Naive B cell (primary cell): ENCODE measurements around the gene HOXA13. TPM values are rescaled to one million over a fixed set of nuclear protein-coding genes. Genes with fewer than 3 reads are reported as not detected.

Experiments used
- ATAC-seq, 2 donors: fragments of 150-1000 bp; cut with Tn5 transposase; 2 replicates each; pipeline ENCODE4 v1.10.0; 2021; ENCODE audit warnings: low read depth in 2 of 2, mild to moderate bottlenecking in 2 of 2, moderate library complexity in 2 of 2
- DNase-seq: peaks from one replicate; pipeline ENCODE4 v3.0.0; 2022
- H3K27ac Mint-ChIP-seq, 6 donors: one replicate each; pipeline ENCODE4 v1.8.0; 2020 to 2022; ENCODE audit warnings: mild to moderate bottlenecking in 6 of 6, mixed read lengths in 6 of 6, moderate library complexity in 5 of 6, inconsistent platforms in 2 of 6
- H3K27me3 Mint-ChIP-seq, 3 donors: one replicate each; pipeline ENCODE4 v1.8.0; 2021 to 2022; ENCODE audit warnings: mixed read lengths in 3 of 3, mild to moderate bottlenecking in 1 of 3
- H3K36me3 Mint-ChIP-seq, 2 donors: one replicate each; pipeline ENCODE4 v1.8.0; 2020 to 2022; ENCODE audit warnings: mixed read lengths in 2 of 2, inconsistent platforms in 1 of 2, mild to moderate bottlenecking in 1 of 2
- H3K4me1 Mint-ChIP-seq, 3 donors: one replicate each; pipeline ENCODE4 v1.8.0; 2020 to 2022; ENCODE audit warnings: mixed read lengths in 3 of 3, inconsistent platforms in 1 of 3, mild to moderate bottlenecking in 1 of 3, moderate library complexity in 1 of 3
- H3K4me3 Mint-ChIP-seq, 8 donors: one replicate each; pipeline ENCODE4 v1.8.0; 2020 to 2022; ENCODE audit warnings: mild to moderate bottlenecking in 8 of 8, mixed read lengths in 8 of 8, moderate library complexity in 8 of 8, inconsistent platforms in 2 of 8
- H3K9me3 Mint-ChIP-seq, 7 donors: one replicate each; pipeline ENCODE4 v1.8.0; 2020 to 2022; ENCODE audit warnings: mixed read lengths in 7 of 7, mild to moderate bottlenecking in 5 of 7, inconsistent platforms in 2 of 7, moderate library complexity in 1 of 7
- polyA plus RNA-seq, 6 donors: library from polyadenylated mRNA; unstranded; fragments of 300-500 nt; fragmentation: Illumina TruSeq; gene quantifications; one replicate each; pipeline ENCODE4 v1.2.3, GENCODE V29; 2021; ENCODE audit warnings: low read depth in 6 of 6

Gene HOXA13
- polyA plus RNA-seq, 6 donors from 2014 or later = not detected

- peak overlapping the region; percentile 62 to 89 (median 81) for H3K4me3 Mint-ChIP-seq
- peak overlapping the region in 4 of 6 donors; percentile 84 to 97 (median 94) for H3K27ac Mint-ChIP-seq
- peaks cover 36 to 54% (median 49%) of the 10 kb centered on the region in 3 donors for H3K4me1 Mint-ChIP-seq
- DNase-seq = no peak
- H3K36me3 Mint-ChIP-seq = peaks cover 0 to 8% of the 10 kb centered on the region in 2 donors
- H3K9me3 Mint-ChIP-seq = peaks cover 0 to 26% (median 5%) of the 10 kb centered on the region in 7 donors
- peaks cover 69 to 83% (median 83%) of the 10 kb centered on the region in 3 donors for H3K27me3 Mint-ChIP-seq
- no peak for ATAC-seq
Observed at GRCh38 chr7:27184337-27185012, 15.4 kb downstream of the HOXA13 start.

- peak overlapping the region in 4 of 6 donors; percentile 72 to 93 (median 84) for H3K27ac Mint-ChIP-seq
- H3K36me3 Mint-ChIP-seq = peaks cover 0 to 8% of the 10 kb centered on the region in 2 donors
- H3K27me3 Mint-ChIP-seq = peaks cover 73 to 83% (median 81%) of the 10 kb centered on the region in 3 donors
- ATAC-seq (no peak), DNase-seq (no peak)
- H3K4me1 Mint-ChIP-seq = peaks cover 35 to 53% (median 42%) of the 10 kb centered on the region in 3 donors
- peak overlapping the region; percentile 42 to 85 (median 72) for H3K4me3 Mint-ChIP-seq
- H3K9me3 Mint-ChIP-seq = peaks cover 0 to 31% (median 8%) of the 10 kb centered on the region in 7 donors
Observed at GRCh38 chr7:27183682-27184336, 16.1 kb downstream of the HOXA13 start.

- peak overlapping the region in 4 of 6 donors; percentile 65 to 93 (median 78) for H3K27ac Mint-ChIP-seq
- H3K9me3 Mint-ChIP-seq = peaks cover 0 to 24% (median 8%) of the 10 kb centered on the region in 7 donors
- peaks cover 27 to 46% (median 35%) of the 10 kb centered on the region in 3 donors for H3K4me1 Mint-ChIP-seq
- peaks cover 72 to 83% (median 77%) of the 10 kb centered on the region in 3 donors for H3K27me3 Mint-ChIP-seq
- ATAC-seq = no peak
- no peak for DNase-seq
- peak overlapping the region in 6 of 8 donors; percentile 6 to 85 (median 68) for H3K4me3 Mint-ChIP-seq
- H3K36me3 Mint-ChIP-seq = peaks cover 0 to 8% of the 10 kb centered on the region in 2 donors
Observed at GRCh38 chr7:27182861-27183681, 16.8 kb downstream of the HOXA13 start.

GRCh38 chr7:27182285-27182841, 17.5 kb downstream of the HOXA13 start:
- H3K4me1 Mint-ChIP-seq = peaks cover 24 to 40% (median 29%) of the 10 kb centered on the region in 3 donors
- H3K4me3 Mint-ChIP-seq = peak overlapping the region in 4 of 8 donors; percentile 6 to 56 (median 26)
- peak overlapping the region in 2 of 6 donors; percentile 65 to 86 for H3K27ac Mint-ChIP-seq
- H3K27me3 Mint-ChIP-seq = peaks cover 73 to 83% (median 77%) of the 10 kb centered on the region in 3 donors
- peaks cover 0 to 8% of the 10 kb centered on the region in 2 donors for H3K36me3 Mint-ChIP-seq
- DNase-seq (no peak), ATAC-seq (no peak)
- peaks cover 0 to 24% (median 8%) of the 10 kb centered on the region in 7 donors for H3K9me3 Mint-ChIP-seq

GRCh38 chr7:27181795-27182275, 18.1 kb downstream of the HOXA13 start:
- DNase-seq = no peak
- ATAC-seq = no peak
- Mint-ChIP-seq H3K4me3 (peak overlapping the region in 1 of 8 donors; percentile 18), H3K27me3 (peaks cover 73 to 84% (median 75%) of the 10 kb centered on the region in 3 donors), H3K36me3 (peaks cover 0 to 8% of the 10 kb centered on the region in 2 donors), H3K27ac (no peak overlapping the region), H3K9me3 (peaks cover 0 to 19% (median 8%) of the 10 kb centered on the region in 7 donors), H3K4me1 (peaks cover 24 to 36% (median 29%) of the 10 kb centered on the region in 3 donors)

- Mint-ChIP-seq H3K27me3 (peaks cover 72 to 85% (median 76%) of the 10 kb centered on the region in 3 donors), H3K4me3 (peak overlapping the region in 2 of 8 donors; percentile 18 to 29)
Observed at GRCh38 chr7:27180431-27181420, 19.2 kb downstream of the HOXA13 start.

GRCh38 chr7:27179503-27180430, 20.1 kb downstream of the HOXA13 start:
- peak; percentile 56 to 75 for ATAC-seq
- H3K4me3 Mint-ChIP-seq = peak overlapping the region in 5 of 8 donors; percentile 4 to 64 (median 48)
- no peaks in the 10 kb centered on the region for H3K36me3 Mint-ChIP-seq
- H3K4me1 Mint-ChIP-seq = peaks cover 12 to 24% (median 15%) of the 10 kb centered on the region in 3 donors
- peak overlapping the region in 2 of 6 donors; percentile 62 to 90 for H3K27ac Mint-ChIP-seq
- peaks cover 72 to 85% (median 74%) of the 10 kb centered on the region in 3 donors for H3K27me3 Mint-ChIP-seq
- DNase-seq = no peak
- H3K9me3 Mint-ChIP-seq = peaks cover 0 to 11% (median 2%) of the 10 kb centered on the region in 7 donors

More at GRCh38 chr7:27180431-27181420, 19.2 kb downstream of the HOXA13 start:
- H3K27ac Mint-ChIP-seq = peak overlapping the region in 2 of 6 donors; percentile 58 to 90
- ATAC-seq = no peak
- H3K36me3 Mint-ChIP-seq = peaks cover 0 to 2% of the 10 kb centered on the region in 2 donors
- H3K4me1 Mint-ChIP-seq = peaks cover 16 to 31% (median 23%) of the 10 kb centered on the region in 3 donors
- DNase-seq = no peak
- peaks cover 0 to 12% (median 6%) of the 10 kb centered on the region in 7 donors for H3K9me3 Mint-ChIP-seq

GRCh38 chr7:27179030-27179429, 20.9 kb downstream of the HOXA13 start:
- Mint-ChIP-seq H3K36me3 (no peaks in the 10 kb centered on the region), H3K9me3 (peaks cover 0 to 11% (median 2%) of the 10 kb centered on the region in 7 donors), H3K27me3 (peaks cover 71 to 87% (median 72%) of the 10 kb centered on the region in 3 donors), H3K4me1 (peaks cover 11 to 20% (median 11%) of the 10 kb centered on the region in 3 donors), H3K4me3 (peak overlapping the region in 4 of 8 donors; percentile 21 to 55 (median 50)), H3K27ac (peak overlapping the region in 1 of 6 donors; percentile 62)
- ATAC-seq = no peak
- DNase-seq = no peak

GRCh38 chr7:27178366-27178765, 21.5 kb downstream of the HOXA13 start:
- ATAC-seq = no peak
- Mint-ChIP-seq H3K4me3 (no peak overlapping the region), H3K9me3 (peaks cover 0 to 11% (median 2%) of the 10 kb centered on the region in 7 donors), H3K27ac (no peak overlapping the region), H3K4me1 (peaks cover 11 to 15% (median 11%) of the 10 kb centered on the region in 3 donors), H3K36me3 (no peaks in the 10 kb centered on the region), H3K27me3 (peaks cover 68 to 86% (median 71%) of the 10 kb centered on the region in 3 donors)
- DNase-seq = no peak

GRCh38 chr7:27177795-27178320, 22.0 kb downstream of the HOXA13 start:
- DNase-seq = no peak
- Mint-ChIP-seq H3K9me3 (peaks cover 0 to 11% (median 2%) of the 10 kb centered on the region in 7 donors), H3K4me3 (peak overlapping the region in 1 of 8 donors; percentile 33), H3K36me3 (no peaks in the 10 kb centered on the region), H3K27ac (no peak overlapping the region), H3K4me1 (peaks cover 9 to 15% (median 11%) of the 10 kb centered on the region in 3 donors), H3K27me3 (peaks cover 66 to 85% (median 69%) of the 10 kb centered on the region in 3 donors)
- ATAC-seq = no peak
